HL-60 (cell line): ENCODE results near the gene HNF1B.

Experiments
- GABPA ChIP-seq: IDR thresholded peaks from 2 replicates; pipeline ENCODE4 v1.6.1; 2012; ENCODE audit warnings: low read depth
- POLR2AphosphoS5 ChIP-seq: IDR thresholded peaks from 2 replicates; pipeline ENCODE4 v1.6.1; 2012; ENCODE audit warnings: low read depth
- TF ChIP-seq, protein P1 (sequence below): IDR thresholded peaks from one replicate; pipeline ENCODE4 v1.5.1; 2011; ENCODE audit warnings: low read length, control low read depth, inconsistent platforms; ENCODE audit not compliant: insufficient read depth

DNA sequence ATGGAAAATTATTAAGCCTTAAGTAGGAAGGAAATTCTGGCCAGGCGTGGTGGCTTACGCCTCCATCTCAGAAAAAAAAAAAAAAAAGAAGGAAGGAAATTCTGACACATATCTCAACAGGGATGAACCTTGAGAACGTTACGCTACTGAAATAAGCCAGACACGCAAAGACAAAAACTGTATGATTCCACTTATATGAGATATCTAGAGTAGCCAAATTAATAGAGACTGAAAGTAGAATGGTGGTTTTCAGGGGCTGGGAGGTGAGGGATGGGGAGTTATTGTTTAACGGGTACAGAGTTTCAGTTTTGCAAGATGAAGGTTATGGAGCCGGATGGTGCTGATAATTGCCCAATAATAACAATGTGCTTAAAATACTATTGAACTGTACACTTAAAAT, 16.2 kb upstream of the HNF1B start:
- TF ChIP-seq, protein P1, sequence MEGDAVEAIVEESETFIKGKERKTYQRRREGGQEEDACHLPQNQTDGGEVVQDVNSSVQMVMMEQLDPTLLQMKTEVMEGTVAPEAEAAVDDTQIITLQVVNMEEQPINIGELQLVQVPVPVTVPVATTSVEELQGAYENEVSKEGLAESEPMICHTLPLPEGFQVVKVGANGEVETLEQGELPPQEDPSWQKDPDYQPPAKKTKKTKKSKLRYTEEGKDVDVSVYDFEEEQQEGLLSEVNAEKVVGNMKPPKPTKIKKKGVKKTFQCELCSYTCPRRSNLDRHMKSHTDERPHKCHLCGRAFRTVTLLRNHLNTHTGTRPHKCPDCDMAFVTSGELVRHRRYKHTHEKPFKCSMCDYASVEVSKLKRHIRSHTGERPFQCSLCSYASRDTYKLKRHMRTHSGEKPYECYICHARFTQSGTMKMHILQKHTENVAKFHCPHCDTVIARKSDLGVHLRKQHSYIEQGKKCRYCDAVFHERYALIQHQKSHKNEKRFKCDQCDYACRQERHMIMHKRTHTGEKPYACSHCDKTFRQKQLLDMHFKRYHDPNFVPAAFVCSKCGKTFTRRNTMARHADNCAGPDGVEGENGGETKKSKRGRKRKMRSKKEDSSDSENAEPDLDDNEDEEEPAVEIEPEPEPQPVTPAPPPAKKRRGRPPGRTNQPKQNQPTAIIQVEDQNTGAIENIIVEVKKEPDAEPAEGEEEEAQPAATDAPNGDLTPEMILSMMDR: no peak
- TF ChIP-seq POLR2AphosphoS5 (no peak), GABPA (no peak)
